ENCODE data around the gene IL17RD. TPM values are rescaled to one million over a fixed set of nuclear protein-coding genes. Genes with fewer than 3 reads are reported as not detected.

IL17RD gene
- polyA plus RNA-seq, 1 donor = 5.0 TPM

DNA sequence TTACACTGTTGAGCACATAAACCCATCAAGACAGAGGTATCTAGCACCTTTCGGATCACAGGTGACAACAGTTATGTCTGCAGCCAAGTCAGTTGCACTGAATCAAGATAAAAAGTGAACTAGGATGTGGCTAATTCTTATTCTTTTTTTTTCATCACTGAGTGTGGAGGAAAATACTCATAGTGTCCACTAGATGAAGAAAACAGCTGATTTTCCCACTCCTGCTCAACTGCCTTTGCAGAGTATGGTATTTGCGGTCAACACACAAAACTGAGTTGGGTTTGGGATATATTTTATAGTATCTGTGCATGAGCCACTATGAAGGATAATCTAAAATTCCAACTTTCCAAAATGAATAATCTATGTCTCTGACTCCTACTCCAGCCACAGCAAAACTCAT is 32.5 kb downstream of the IL17RD start:
- WGBS (ENCODE audit: insufficient coverage, low lambda C conversion rate) = 100% methylated on average over 1 of the region's 2 CpGs
- no peak overlapping the region for H3K27ac ChIP-seq (ENCODE audit: low read length)
- DNase-seq = no peak
- no peaks in the 10 kb centered on the region for H3K36me3 ChIP-seq (ENCODE audit: control insufficient read depth, insufficient read depth, low read length)
- H3K9me3 ChIP-seq (ENCODE audit: control insufficient read depth, low read depth, low read length) = no peaks in the 10 kb centered on the region
- no peak overlapping the region for H3K4me3 ChIP-seq (ENCODE audit: low read length)
- H3K4me1 ChIP-seq (ENCODE audit: control insufficient read depth, insufficient read depth, low read length) = peaks cover 7% of the 10 kb centered on the region
- no peaks in the 10 kb centered on the region for H3K27me3 ChIP-seq (ENCODE audit: control insufficient read depth, insufficient read depth, low read length)

DNA sequence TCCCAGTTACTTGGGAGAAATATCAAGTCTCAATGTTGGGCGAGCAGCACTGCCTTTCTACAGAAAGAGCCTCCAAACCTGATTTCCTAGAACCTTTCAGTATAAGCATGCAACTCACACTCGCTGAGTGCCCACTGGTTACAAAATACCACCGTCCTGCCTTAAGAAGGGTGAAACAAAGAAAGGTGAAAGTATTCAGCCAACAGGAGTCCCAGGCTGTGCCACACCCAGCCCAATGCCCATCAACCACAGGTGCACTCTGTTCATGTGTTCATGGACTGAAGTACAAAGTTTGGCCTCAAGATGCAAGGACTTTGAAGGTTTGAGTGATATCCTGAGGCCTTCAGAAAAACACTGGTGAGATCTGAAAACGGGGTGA is 34.0 kb downstream of the IL17RD start:
- Histone ChIP-seq H3K4me3 (ENCODE audit: low read length) (no peak overlapping the region), H3K9me3 (ENCODE audit: control insufficient read depth, low read depth, low read length) (no peaks in the 10 kb centered on the region), H3K36me3 (ENCODE audit: control insufficient read depth, insufficient read depth, low read length) (no peaks in the 10 kb centered on the region), H3K27me3 (ENCODE audit: control insufficient read depth, insufficient read depth, low read length) (no peaks in the 10 kb centered on the region), H3K4me1 (ENCODE audit: control insufficient read depth, insufficient read depth, low read length) (peaks cover 7% of the 10 kb centered on the region), H3K27ac (ENCODE audit: low read length) (no peak overlapping the region)
- no CpG with 5 or more reads among the region's 4 CpGs for WGBS (ENCODE audit: insufficient coverage, low lambda C conversion rate)
- DNase-seq = no peak

DNA sequence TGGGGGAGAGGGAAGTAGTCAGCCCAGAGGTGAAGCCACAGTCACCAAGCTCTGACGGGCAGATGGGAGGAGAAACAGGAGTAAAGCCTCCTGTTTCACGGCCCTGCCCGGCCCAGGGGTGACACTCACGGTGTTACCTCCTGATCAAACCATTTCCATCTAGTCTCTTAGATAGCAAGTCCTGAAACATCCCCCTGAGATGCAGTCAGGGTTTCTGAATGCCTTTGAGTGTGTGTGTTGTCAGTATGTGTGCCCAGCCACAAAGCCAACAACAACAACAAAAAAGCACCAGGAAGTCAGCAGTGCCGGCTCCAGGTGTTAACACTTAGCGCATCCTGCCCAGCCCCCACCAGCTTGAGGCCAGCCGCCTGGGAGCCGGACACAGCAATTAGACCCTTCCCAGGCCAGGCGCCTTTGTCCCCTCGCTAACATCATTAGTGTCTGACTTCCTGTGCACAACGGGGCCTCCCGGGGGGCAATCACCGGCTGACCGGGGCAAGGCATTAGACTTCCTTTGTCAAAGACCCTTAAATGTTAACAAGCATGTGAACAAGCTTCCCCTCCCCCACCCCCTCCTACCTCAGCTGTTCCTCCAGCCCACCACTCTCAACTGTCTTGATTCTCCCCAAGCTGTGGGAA is 34.5 kb downstream of the IL17RD start:
- no CpG with 5 or more reads among the region's 14 CpGs for WGBS (ENCODE audit: insufficient coverage, low lambda C conversion rate)
- H3K4me1 ChIP-seq (ENCODE audit: control insufficient read depth, insufficient read depth, low read length) = peaks cover 7% of the 10 kb centered on the region
- no peaks in the 10 kb centered on the region for H3K27me3 ChIP-seq (ENCODE audit: control insufficient read depth, insufficient read depth, low read length)
- no peak overlapping the region for H3K4me3 ChIP-seq (ENCODE audit: low read length)
- H3K27ac ChIP-seq (ENCODE audit: low read length) = no peak overlapping the region
- peak; percentile 37 to 52 for DNase-seq
- H3K9me3 ChIP-seq (ENCODE audit: control insufficient read depth, low read depth, low read length) = no peaks in the 10 kb centered on the region
- H3K36me3 ChIP-seq (ENCODE audit: control insufficient read depth, insufficient read depth, low read length) = no peaks in the 10 kb centered on the region

DNA sequence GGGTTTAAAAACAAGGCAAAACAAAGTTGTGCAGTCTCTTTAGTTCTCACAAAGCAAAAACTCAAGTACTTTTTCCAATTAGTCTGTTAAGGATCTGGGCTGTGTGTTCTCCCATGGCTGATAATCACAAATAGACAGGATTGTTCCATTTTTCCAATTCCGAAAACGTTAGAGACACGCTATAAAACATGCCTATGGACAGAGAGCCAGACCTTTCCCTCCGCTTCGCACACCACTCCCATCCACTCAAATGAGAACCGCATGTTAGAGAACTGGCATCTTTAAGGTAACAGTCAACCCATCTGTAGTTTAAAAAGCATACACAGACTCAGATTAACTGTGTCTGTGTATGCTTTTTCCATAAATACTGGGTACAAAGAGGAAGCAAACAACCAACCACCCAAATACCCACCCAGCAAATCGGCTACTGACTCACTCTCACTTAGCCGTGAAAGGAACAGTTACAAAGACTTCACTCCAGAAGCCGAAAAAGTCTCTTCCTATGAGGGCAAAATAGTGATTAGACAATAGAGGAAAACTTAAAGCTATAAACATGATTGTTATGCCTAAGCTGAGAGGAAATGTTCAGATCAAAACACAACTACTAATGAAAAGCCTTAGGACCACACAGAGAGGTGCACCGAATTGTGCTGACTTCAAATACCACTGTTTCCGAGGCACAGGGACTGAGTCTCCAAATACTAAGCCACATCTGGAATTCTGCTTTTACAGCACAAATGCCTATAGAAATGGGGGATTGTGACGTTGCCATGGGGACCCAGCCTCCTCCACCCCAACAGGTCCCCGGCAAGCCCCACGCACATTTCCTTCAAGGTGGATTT is 36.1 kb downstream of the IL17RD start:
- Histone ChIP-seq H3K27ac (ENCODE audit: low read length) (no peak overlapping the region), H3K4me1 (ENCODE audit: control insufficient read depth, insufficient read depth, low read length) (peaks cover 7% of the 10 kb centered on the region), H3K27me3 (ENCODE audit: control insufficient read depth, insufficient read depth, low read length) (no peaks in the 10 kb centered on the region), H3K36me3 (ENCODE audit: control insufficient read depth, insufficient read depth, low read length) (no peaks in the 10 kb centered on the region), H3K4me3 (ENCODE audit: low read length) (no peak overlapping the region), H3K9me3 (ENCODE audit: control insufficient read depth, low read depth, low read length) (no peaks in the 10 kb centered on the region)
- no peak for DNase-seq
- WGBS (ENCODE audit: insufficient coverage, low lambda C conversion rate) = 60% methylated on average over 2 of the region's 14 CpGs

DNA sequence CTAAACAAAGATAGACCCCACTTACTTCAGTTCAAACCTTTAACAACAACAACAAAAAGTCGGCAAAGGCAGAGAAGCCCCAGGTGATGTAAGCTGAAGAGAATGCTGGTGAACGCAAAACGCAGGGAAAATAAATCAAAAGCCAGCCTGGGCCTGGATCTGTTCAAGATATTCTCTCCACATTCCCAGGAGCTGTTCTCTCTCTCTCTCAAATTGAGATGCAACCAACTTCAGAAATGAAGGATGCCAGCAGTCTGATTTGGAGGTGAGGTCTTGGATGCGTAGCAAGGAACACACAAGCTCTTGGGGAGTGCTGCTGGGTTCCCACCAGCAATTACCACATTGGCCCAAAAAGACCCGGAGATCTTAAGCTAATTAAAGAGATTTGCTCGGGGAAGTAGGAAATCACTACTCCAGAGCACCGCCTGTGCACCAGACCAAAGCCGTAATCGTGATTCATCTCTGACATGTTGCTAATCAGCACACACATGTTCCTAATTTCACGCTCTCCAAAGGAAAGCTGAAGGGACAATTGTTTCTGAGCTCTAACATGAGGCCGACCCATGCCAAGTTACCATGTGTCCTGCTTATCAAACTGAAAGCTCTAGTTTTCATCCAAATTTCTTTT is 37.1 kb downstream of the IL17RD start:
- H3K9me3 ChIP-seq (ENCODE audit: control insufficient read depth, low read depth, low read length) = no peaks in the 10 kb centered on the region
- no peaks in the 10 kb centered on the region for H3K36me3 ChIP-seq (ENCODE audit: control insufficient read depth, insufficient read depth, low read length)
- H3K27me3 ChIP-seq (ENCODE audit: control insufficient read depth, insufficient read depth, low read length) = no peaks in the 10 kb centered on the region
- DNase-seq = no peak
- H3K27ac ChIP-seq (ENCODE audit: low read length) = peak overlapping the region; percentile 36
- WGBS (ENCODE audit: insufficient coverage, low lambda C conversion rate) = no CpG with 5 or more reads among the region's 11 CpGs
- H3K4me1 ChIP-seq (ENCODE audit: control insufficient read depth, insufficient read depth, low read length) = peaks cover 7% of the 10 kb centered on the region
- H3K4me3 ChIP-seq (ENCODE audit: low read length) = no peak overlapping the region

DNA sequence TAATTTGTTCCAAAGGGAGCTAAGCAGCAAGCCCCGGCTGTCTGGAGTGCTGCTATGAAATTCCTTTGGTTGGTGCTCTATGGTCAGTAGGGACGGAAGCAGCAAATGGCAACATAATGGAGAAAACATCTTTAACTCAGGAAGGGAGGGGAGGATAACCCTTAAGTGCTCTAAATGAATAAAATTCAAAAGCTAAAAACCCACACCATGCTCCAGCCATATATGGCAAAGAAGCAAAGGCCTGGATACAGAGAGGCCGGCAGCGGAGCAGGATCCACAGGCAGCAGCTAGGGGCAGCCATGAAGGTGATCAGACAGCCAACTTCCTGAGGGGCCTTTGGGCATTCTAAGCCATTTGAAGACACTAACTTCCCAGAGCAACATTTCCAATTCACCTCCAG is 38.9 kb downstream of the IL17RD start:
- WGBS (ENCODE audit: insufficient coverage, low lambda C conversion rate) = 100% methylated on average over 1 of the region's 4 CpGs
- H3K36me3 ChIP-seq (ENCODE audit: control insufficient read depth, insufficient read depth, low read length) = no peaks in the 10 kb centered on the region
- no peaks in the 10 kb centered on the region for H3K27me3 ChIP-seq (ENCODE audit: control insufficient read depth, insufficient read depth, low read length)
- no peak overlapping the region for H3K4me3 ChIP-seq (ENCODE audit: low read length)
- no peak for DNase-seq
- no peak overlapping the region for H3K27ac ChIP-seq (ENCODE audit: low read length)
- H3K4me1 ChIP-seq (ENCODE audit: control insufficient read depth, insufficient read depth, low read length) = peaks cover 7% of the 10 kb centered on the region
- no peaks in the 10 kb centered on the region for H3K9me3 ChIP-seq (ENCODE audit: control insufficient read depth, low read depth, low read length)

DNA sequence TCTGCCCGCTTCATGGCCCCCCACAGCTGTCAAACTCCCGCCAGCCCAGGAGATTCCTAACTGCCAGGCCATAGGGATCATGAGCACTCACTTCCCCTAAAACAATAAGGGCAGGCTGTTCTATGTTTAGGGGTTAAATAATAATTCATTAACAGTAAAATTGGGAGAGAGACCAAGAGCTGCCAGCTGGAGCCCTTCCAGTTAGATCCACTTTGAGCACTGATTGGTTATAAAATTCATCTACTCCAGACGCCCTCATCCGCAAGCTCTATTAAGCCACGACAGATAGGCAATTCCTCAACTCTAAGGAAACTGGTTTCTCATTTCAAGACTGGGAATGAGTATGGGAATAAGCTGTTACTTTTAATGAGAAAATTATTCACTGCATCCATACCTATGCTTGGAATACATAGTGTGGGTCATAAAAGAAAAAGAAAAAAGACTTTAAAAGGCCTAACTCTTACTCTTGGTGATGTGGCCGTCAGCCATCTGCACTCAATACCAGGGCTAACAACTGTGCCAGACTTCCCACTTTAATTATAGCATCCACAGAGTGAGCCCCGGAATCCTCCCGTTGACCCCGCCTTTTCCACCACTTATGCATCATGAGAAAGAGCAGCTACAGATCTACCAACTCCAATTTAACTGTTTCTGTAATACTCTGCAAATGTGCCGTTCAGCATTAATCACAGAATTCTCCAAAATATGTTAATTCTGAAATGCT is 44.5 kb downstream of the IL17RD start:
- peak overlapping the region; percentile 17 for H3K27ac ChIP-seq (ENCODE audit: low read length)

DNA sequence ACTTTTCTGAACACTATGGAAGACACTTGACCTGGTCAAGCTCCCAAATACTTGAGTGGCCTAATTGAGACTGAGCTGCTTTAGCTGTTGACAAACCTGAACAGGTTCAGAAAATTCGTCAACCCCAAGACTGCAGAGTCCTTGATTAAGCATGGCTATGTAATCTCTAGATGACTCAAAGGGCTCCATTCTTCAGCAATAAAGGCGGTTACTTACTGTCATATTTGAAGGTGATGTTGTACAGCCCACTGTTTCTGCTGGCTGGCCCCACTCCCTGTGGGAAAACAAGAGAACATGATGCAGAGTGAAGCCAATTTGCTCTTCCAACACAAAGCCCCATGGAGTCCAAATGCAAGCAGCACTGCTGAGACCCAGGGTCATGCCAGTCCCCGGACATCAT is 45.1 kb downstream of the IL17RD start:
- peak overlapping the region; percentile 17 for H3K27ac ChIP-seq (ENCODE audit: low read length)

More for the DNA sequence above, 44.5 kb downstream of the IL17RD start:
- Histone ChIP-seq H3K36me3 (ENCODE audit: control insufficient read depth, insufficient read depth, low read length) (no peaks in the 10 kb centered on the region), H3K9me3 (ENCODE audit: control insufficient read depth, low read depth, low read length) (no peaks in the 10 kb centered on the region), H3K27me3 (ENCODE audit: control insufficient read depth, insufficient read depth, low read length) (no peaks in the 10 kb centered on the region), H3K4me3 (ENCODE audit: low read length) (no peak overlapping the region), H3K4me1 (ENCODE audit: control insufficient read depth, insufficient read depth, low read length) (no peaks in the 10 kb centered on the region)
- no CpG with 5 or more reads among the region's 10 CpGs for WGBS (ENCODE audit: insufficient coverage, low lambda C conversion rate)
- DNase-seq = no peak

DNA sequence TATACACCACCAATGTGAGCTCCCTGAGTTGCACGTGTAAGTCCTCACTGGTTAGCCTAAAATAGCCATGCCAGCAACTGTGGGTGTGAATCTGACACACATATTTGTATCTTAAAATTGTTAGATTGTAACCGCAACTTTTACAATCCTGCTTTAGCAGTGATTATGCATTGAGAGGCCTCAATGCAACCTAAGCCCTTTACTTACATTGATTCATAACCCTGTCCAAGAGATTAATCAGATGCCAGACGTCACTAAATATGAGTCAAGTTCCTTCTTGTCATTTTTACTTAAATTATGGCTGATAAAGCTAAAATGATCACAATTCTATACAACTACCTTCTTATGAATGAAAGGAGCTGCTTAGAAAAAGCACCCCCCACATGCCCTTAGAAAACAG is 46.9 kb downstream of the IL17RD start:
- H3K27me3 ChIP-seq (ENCODE audit: control insufficient read depth, insufficient read depth, low read length) = no peaks in the 10 kb centered on the region
- no peak for DNase-seq
- no peak overlapping the region for H3K4me3 ChIP-seq (ENCODE audit: low read length)
- H3K9me3 ChIP-seq (ENCODE audit: control insufficient read depth, low read depth, low read length) = no peaks in the 10 kb centered on the region
- no peaks in the 10 kb centered on the region for H3K4me1 ChIP-seq (ENCODE audit: control insufficient read depth, insufficient read depth, low read length)
- H3K36me3 ChIP-seq (ENCODE audit: control insufficient read depth, insufficient read depth, low read length) = no peaks in the 10 kb centered on the region
- H3K27ac ChIP-seq (ENCODE audit: low read length) = no peak overlapping the region
- 0% methylated on average over 1 of the region's 3 CpGs for WGBS (ENCODE audit: insufficient coverage, low lambda C conversion rate)

More for the DNA sequence above, 45.1 kb downstream of the IL17RD start:
- Histone ChIP-seq H3K4me1 (ENCODE audit: control insufficient read depth, insufficient read depth, low read length) (no peaks in the 10 kb centered on the region), H3K27me3 (ENCODE audit: control insufficient read depth, insufficient read depth, low read length) (no peaks in the 10 kb centered on the region), H3K4me3 (ENCODE audit: low read length) (no peak overlapping the region), H3K9me3 (ENCODE audit: control insufficient read depth, low read depth, low read length) (no peaks in the 10 kb centered on the region), H3K36me3 (ENCODE audit: control insufficient read depth, insufficient read depth, low read length) (no peaks in the 10 kb centered on the region)
- no CpG with 5 or more reads among the region's 3 CpGs for whole genome bisulfite sequencing (ENCODE audit: insufficient coverage, low lambda C conversion rate)
- DNase-seq = no peak

DNA sequence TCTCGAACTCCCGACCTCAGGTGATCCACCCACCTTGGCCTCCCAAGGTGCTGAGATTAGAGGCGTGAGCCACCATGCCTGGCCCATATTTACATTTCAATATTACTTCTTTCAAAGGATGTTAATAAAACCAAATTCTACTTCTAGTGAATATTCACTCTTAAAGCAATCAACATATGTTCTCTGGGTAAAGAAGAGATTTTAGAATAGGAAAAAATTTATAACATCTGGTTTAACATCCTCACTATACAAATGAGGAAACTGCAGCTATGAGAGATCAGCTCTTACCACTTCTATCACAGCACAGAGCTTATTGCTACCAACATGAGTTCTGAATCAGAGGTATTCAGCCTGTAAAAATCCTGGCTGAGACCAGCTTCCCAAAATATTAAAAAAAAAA is 48.7 kb downstream of the IL17RD start:
- no peak for DNase-seq
- no peak overlapping the region for H3K27ac ChIP-seq (ENCODE audit: low read length)
- no peaks in the 10 kb centered on the region for H3K4me1 ChIP-seq (ENCODE audit: control insufficient read depth, insufficient read depth, low read length)
- no peak overlapping the region for H3K4me3 ChIP-seq (ENCODE audit: low read length)
- no peaks in the 10 kb centered on the region for H3K9me3 ChIP-seq (ENCODE audit: control insufficient read depth, low read depth, low read length)
- H3K27me3 ChIP-seq (ENCODE audit: control insufficient read depth, insufficient read depth, low read length) = no peaks in the 10 kb centered on the region
- no peaks in the 10 kb centered on the region for H3K36me3 ChIP-seq (ENCODE audit: control insufficient read depth, insufficient read depth, low read length)
- WGBS (ENCODE audit: insufficient coverage, low lambda C conversion rate) = no CpG with 5 or more reads among the region's 3 CpGs

Measured in large intestine (tissue), 3 donors.